Left lung (tissue), 14 donors: Measurements from ENCODE around the gene OR5L2. TPM values are rescaled to one million over a fixed set of nuclear protein-coding genes. Genes with fewer than 3 reads are reported as not detected.

Experiments used
- ATAC-seq: fragments of 200-7000 bp; cut with Tn5 transposase; one replicate; pipeline ENCODE4 v1.9.1; 2020; ENCODE audit warnings: moderate library complexity
- DNase-seq, 4 donors: peaks; one replicate each; pipeline ENCODE4 v3.0.0-alpha.2; 2013 to 2020
- H3K27ac ChIP-seq, 2 donors: fragments of 200-600 bp; sonication (generic) in 1 of 2; one replicate each; pipeline versions ENCODE4 v1.5.0 to v1.8.0; 2020 to 2021
- H3K27me3 ChIP-seq, 2 donors: fragments of 200-600 bp; sonication (generic) in 1 of 2; one replicate each; pipeline versions ENCODE4 v1.5.0 to v1.8.0; 2020 to 2021
- H3K36me3 ChIP-seq, 2 donors: fragments of 200-600 bp; sonication (generic) in 1 of 2; one replicate each; pipeline versions ENCODE4 v1.5.0 to v1.8.0; 2020 to 2021
- H3K4me1 ChIP-seq, 2 donors: fragments of 200-600 bp; one replicate each; pipeline ENCODE4 v1.8.0; 2021
- H3K4me3 ChIP-seq, 2 donors: fragments of 200-600 bp; sonication (generic) in 1 of 2; one replicate each; pipeline versions ENCODE4 v1.5.0 to v1.8.0; 2020 to 2021; ENCODE audit warnings: mild to moderate bottlenecking in 1 of 2
- H3K9me3 ChIP-seq, 2 donors: fragments of 200-600 bp; sonication (generic) in 1 of 2; one replicate each; pipeline versions ENCODE4 v1.5.0 to v1.8.0; 2020 to 2021
- intact Hi-C, 2 donors: fragments of 100-400 bp; cut with DNase I; formaldehyde crosslinking; loops; one replicate each; pipeline versions ENCODE4 v1.11.2 to v1.14.2; 2022
- long read RNA-seq, 12 donors: library from polyadenylated mRNA in 2 of 12; unstranded in 2 of 12; transcript quantifications; one replicate each; pipeline ENCODE4 v2.0.0 and lab custom pipeline, GENCODE V29; 2019 to 2026
- polyA plus RNA-seq, 6 donors: library from polyadenylated mRNA; unstranded; fragments of 120-200 nt; gene quantifications; one replicate each; pipeline ENCODE4 v1.2.1, GENCODE V29; 2013; ENCODE audit not compliant: insufficient read length in 6 of 6
- total RNA-seq, 2 donors: library from RNA; stranded (reverse); fragmentation: NEBNext Ultra II Directional; extraction: Animal tissue kit (Norgen Biotek cat#: 25700); gene quantifications; one replicate each; pipeline ENCODE4 v1.2.1, GENCODE V29; 2021
- TF ChIP-seq, protein P1 (sequence below), 2 donors: fragments of 200-600 bp; sonication (generic) in 1 of 2; IDR thresholded peaks; one replicate each; pipeline versions ENCODE4 v1.5.0 to v1.8.0; 2021; ENCODE audit warnings: antibody characterized with exemption in 2 of 2
- donor health status: DM: no; HTN: yes; CAD: no.
- donor health status: DM: no; HTN: no; CAD: no.

The OR5L2 gene
- not detected for total RNA-seq
- not detected for polyA plus RNA-seq
- long read RNA-seq, donor 1: 0 reads
- long read RNA-seq, donor 2: 0 reads
- long read RNA-seq, donor 3: 0 reads
- long read RNA-seq, donor 4: 0 reads
- long read RNA-seq, donor 5: 0 reads
- long read RNA-seq, donor 6: 0 reads
- long read RNA-seq, donor 7: 0 reads
- long read RNA-seq, donor 8: 0 reads
- long read RNA-seq, donor 9: 0 reads
- long read RNA-seq, donor 10: 0 reads
- long read RNA-seq, donor 11: 0 reads
- long read RNA-seq, donor 12: 0 reads

DNA sequence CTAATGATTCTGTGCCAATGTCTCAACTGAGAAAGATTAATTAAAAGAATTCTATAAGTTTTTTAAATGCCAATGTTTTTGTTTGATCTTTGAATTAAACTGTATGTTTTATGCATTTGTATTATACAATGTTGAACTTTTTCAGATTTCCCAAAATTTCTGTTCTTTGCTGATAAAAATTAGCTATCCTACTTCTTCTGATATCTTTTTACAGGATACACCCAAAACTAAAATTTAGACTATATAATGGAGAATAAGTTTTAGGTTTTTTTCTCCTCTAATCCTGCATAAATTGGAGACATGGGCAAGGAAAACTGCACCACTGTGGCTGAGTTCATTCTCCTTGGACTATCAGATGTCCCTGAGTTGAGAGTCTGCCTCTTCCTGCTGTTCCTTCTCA lies at the start of gene OR5L2:
OR5L2 (plus strand) TSS at position 301 of the 400 bp plus-strand sequence; CDS start at position 301, 0 bp downstream.
- no peak for ATAC-seq
- Histone ChIP-seq H3K9me3 (no peaks in the 10 kb centered on the region), H3K4me1 (no peaks in the 10 kb centered on the region), H3K36me3 (no peaks in the 10 kb centered on the region), H3K27ac (no peak within 1 kb of the TSS), H3K27me3 (no peaks in the 10 kb centered on the region), H3K4me3 (no peak within 1 kb of the TSS)
- no peak for DNase-seq
- TF ChIP-seq, protein P1, sequence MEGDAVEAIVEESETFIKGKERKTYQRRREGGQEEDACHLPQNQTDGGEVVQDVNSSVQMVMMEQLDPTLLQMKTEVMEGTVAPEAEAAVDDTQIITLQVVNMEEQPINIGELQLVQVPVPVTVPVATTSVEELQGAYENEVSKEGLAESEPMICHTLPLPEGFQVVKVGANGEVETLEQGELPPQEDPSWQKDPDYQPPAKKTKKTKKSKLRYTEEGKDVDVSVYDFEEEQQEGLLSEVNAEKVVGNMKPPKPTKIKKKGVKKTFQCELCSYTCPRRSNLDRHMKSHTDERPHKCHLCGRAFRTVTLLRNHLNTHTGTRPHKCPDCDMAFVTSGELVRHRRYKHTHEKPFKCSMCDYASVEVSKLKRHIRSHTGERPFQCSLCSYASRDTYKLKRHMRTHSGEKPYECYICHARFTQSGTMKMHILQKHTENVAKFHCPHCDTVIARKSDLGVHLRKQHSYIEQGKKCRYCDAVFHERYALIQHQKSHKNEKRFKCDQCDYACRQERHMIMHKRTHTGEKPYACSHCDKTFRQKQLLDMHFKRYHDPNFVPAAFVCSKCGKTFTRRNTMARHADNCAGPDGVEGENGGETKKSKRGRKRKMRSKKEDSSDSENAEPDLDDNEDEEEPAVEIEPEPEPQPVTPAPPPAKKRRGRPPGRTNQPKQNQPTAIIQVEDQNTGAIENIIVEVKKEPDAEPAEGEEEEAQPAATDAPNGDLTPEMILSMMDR (IDR thresholded peaks at IDR 0.05): no peak
- intact Hi-C loops: no loop called here

DNA sequence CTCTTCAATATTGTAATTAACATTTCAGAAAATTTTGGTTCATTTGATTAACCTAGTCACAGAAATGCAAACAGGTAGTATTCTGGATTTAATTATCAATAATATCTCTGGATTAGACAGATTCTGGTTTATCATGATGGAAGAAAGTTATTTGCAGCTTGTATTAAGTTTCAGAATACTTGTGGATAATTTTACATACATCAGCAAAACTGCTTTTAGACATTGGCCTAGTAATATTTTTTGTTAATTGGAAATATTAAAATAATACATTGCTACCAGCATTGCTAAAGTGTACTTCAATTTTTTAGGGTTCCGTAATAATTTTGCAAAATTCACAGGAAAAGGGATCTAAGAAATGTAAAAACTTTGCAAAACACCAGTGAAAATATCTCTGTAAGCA lies 35.4 kb upstream of the OR5L2 start:
- H3K4me3 ChIP-seq: no peak overlapping the region
- H3K27me3 ChIP-seq: no peaks in the 10 kb centered on the region
- DNase-seq (no peak), ATAC-seq (no peak)
- TF ChIP-seq, protein P1 (IDR thresholded peaks at IDR 0.05): no peak
- no peak overlapping the region for H3K27ac ChIP-seq
- H3K9me3 ChIP-seq: no peaks in the 10 kb centered on the region
- no peaks in the 10 kb centered on the region for H3K4me1 ChIP-seq
- intact Hi-C loops: no loop called here
- H3K36me3 ChIP-seq: no peaks in the 10 kb centered on the region

- Histone ChIP-seq H3K9me3 (no peaks in the 10 kb centered on the region), H3K36me3 (no peaks in the 10 kb centered on the region), H3K27ac (no peak overlapping the region), H3K4me3 (no peak overlapping the region), H3K4me1 (no peaks in the 10 kb centered on the region), H3K27me3 (no peaks in the 10 kb centered on the region)
- intact Hi-C loops: no loop called here
- TF ChIP-seq, protein P1 (IDR thresholded peaks at IDR 0.05): no peak
- no peak for DNase-seq
- ATAC-seq: no peak
These were observed 33.7 kb upstream of the OR5L2 start for GRCh38 chr11:55793321-55793720.

- no peak for ATAC-seq
- Histone ChIP-seq H3K27me3 (no peaks in the 10 kb centered on the region), H3K27ac (no peak within 1 kb of the TSS), H3K4me1 (no peaks in the 10 kb centered on the region), H3K9me3 (peaks cover 0 to 2% of the 10 kb centered on the region in 2 donors), H3K4me3 (no peak within 1 kb of the TSS), H3K36me3 (no peaks in the 10 kb centered on the region)
- no peak for DNase-seq
- intact Hi-C loops: no loop called here
- TF ChIP-seq, protein P1 (IDR thresholded peaks at IDR 0.05): no peak
These were observed 31.8 kb upstream of the OR5L2 start, which contains the start of gene OR5D14 for GRCh38 chr11:55795256-55795655. OR5D14 (plus strand) TSS chr11:55795556; CDS start chr11:55795556, 0 bp downstream.

GRCh38 chr11:55806248-55806647 lies 20.8 kb upstream of the OR5L2 start:
- TF ChIP-seq, protein P1 (IDR thresholded peaks at IDR 0.05): no peak
- no peak for DNase-seq
- Histone ChIP-seq H3K9me3 (peaks cover 0 to 29% of the 10 kb centered on the region in 2 donors), H3K36me3 (no peaks in the 10 kb centered on the region), H3K4me3 (no peak overlapping the region), H3K27me3 (no peaks in the 10 kb centered on the region), H3K27ac (no peak overlapping the region), H3K4me1 (no peaks in the 10 kb centered on the region)
- ATAC-seq: no peak
- intact Hi-C loops: no loop called here
